ENCODE measurements around the gene CES2. TPM values are rescaled to one million over a fixed set of nuclear protein-coding genes. Genes with fewer than 3 reads are reported as not detected.

CES2 gene
- total and polyA plus RNA-seq, 9 of the 15 experiments (the other 6 are each of a cell fraction or from before 2014, with no cell fraction given), result 2.2 to 37.9 (median 24.4) TPM

- TF ChIP-seq SIX5 (IDR thresholded peaks at IDR 0.05; ENCODE audit: borderline replicate concordance in 1 of 2, insufficient read depth in 1 of 2, low read depth in 1 of 2, low read length in 2 of 2) (no peak), PRDM10 (IDR thresholded peaks at IDR 0.05; ENCODE audit: partially characterized antibody) (peak; percentile 5)
- CTCF ChIA-PET (ENCODE audit: low intra/inter-chr PET ratio), result no interaction called here
- H3K4me1 ChIP-seq (replicated peaks in 1 of 2; ENCODE audit: control insufficient read depth in 2 of 2, insufficient read depth in 2 of 2, low read length in 2 of 2), result peaks cover 0 to 33% of the 10 kb centered on the region in 2 experiments; a peak in 3 of 5 replicates
These were observed 12.0 kb upstream of the CES2 start for GRCh38 chr16:66923247-66923731.

More at GRCh38 chr16:66923247-66923731, 12.0 kb upstream of the CES2 start:
- FAIRE-seq (no peak), ATAC-seq (no peak), DNase-seq (ENCODE audit: extremely low read depth in 1 of 4, low spot score in 3 of 4) (no peak)
- no peaks in the 10 kb centered on the region for H3K36me3 ChIP-seq (ENCODE audit: control insufficient read depth, insufficient read depth, low read length)
- H3K9me1 ChIP-seq (ENCODE audit: control insufficient read depth, insufficient read depth, low read length), result no peaks in the 10 kb centered on the region
- no peak overlapping the region for H2AFZ ChIP-seq (ENCODE audit: low read depth, low read length)
- H3K4me3 ChIP-seq, result no peak overlapping the region
- no peak overlapping the region for H3K4me2 ChIP-seq (ENCODE audit: insufficient read depth, low read length)
- WGBS (ENCODE audit: insufficient coverage, low coverage, missing lambda C conversion rate), result 32% methylated on average over 17 of the region's 18 CpGs
- H3K79me2 ChIP-seq (ENCODE audit: control insufficient read depth, insufficient read depth, low read length), result no peaks in the 10 kb centered on the region
- in situ Hi-C loops (cut with MboI) (no loop called here), intact Hi-C loops (cut with micrococcal nuclease) (no loop called here)
- POLR2A ChIA-PET, result no interaction called here
- peaks cover 4 to 48% of the 10 kb centered on the region in 2 experiments; a peak in 2 of 5 replicates for H3K27me3 ChIP-seq (ENCODE audit: control insufficient read depth in 2 of 2, insufficient read depth in 2 of 2, low read length in 2 of 2)
- 0 out of 4 replicates have a peak overlapping the region, but pooled peaks of 1 of the 2 experiments have one; percentile 45 for H3K9ac ChIP-seq (ENCODE audit: insufficient read depth in 1 of 2, low read depth in 2 of 2, low read length in 2 of 2)
- no peak overlapping the region for H3K27ac ChIP-seq (ENCODE audit: extremely low read depth, low read depth, low read length)
- BruUV-seq (replicated peaks), result no TSS peak
- no peaks in the 10 kb centered on the region for H3K9me3 ChIP-seq (replicated peaks; ENCODE audit: control insufficient read depth, insufficient read depth, low read depth, low read length)
- no peaks in the 10 kb centered on the region; the same call in 1 of the 2 replicates for H4K20me1 ChIP-seq (replicated peaks; ENCODE audit: control insufficient read depth, insufficient read depth, low read length)
